ENCODE results near the gene ARSK. TPM values are rescaled to one million over a fixed set of nuclear protein-coding genes. Genes with fewer than 3 reads are reported as not detected.

ARSK gene
- total and polyA plus RNA-seq, 2 of the 4 experiments (the other 2 are of a cell fraction): 15.1 to 22.0 TPM

GRCh38 chr5:95619514-95620029, 64.7 kb downstream of the ARSK start:
- peak overlapping the region; percentile 96 for H2AFZ ChIP-seq (replicated peaks; ENCODE audit: low read length, poor library complexity)
- no peak for DNase-seq
- no peaks in the 10 kb centered on the region for H3K27me3 ChIP-seq (ENCODE audit: control insufficient read depth, insufficient read depth, low read length)
- peak overlapping the region; percentile 43 for H3K4me3 ChIP-seq (ENCODE audit: insufficient read depth, low read depth, low read length)
- H3K9me3 ChIP-seq (ENCODE audit: control insufficient read depth, insufficient read depth, low read length): no peaks in the 10 kb centered on the region
- ChIA-PET POLR2A (ENCODE audit: unreplicated experiment) (no interaction called here), CTCF (no interaction called here)
- no peak overlapping the region for H3K56ac ChIP-seq (ENCODE audit: extremely low read depth, insufficient read depth, low read length)
- H3K9ac ChIP-seq (ENCODE audit: low read depth, low read length): peak overlapping the region; percentile 33; the same call in 1 of the 2 replicates
- WGBS, 2 experiments (ENCODE audit: extremely low coverage in 2 of 2, insufficient read length in 1 of 2): 31% methylated on average over 2 of the region's 19 CpGs; no CpG with 5 or more reads in 1 of the 2 experiments
- H2AK5ac ChIP-seq (ENCODE audit: low read depth, low read length): peak overlapping the region; percentile 1; the same call in 1 of the 2 replicates
- H3K23ac ChIP-seq (ENCODE audit: low read depth, low read length): peak overlapping the region; percentile 19; the same call in 1 of the 2 replicates
- no peaks in the 10 kb centered on the region for H3K36me3 ChIP-seq (ENCODE audit: control insufficient read depth, insufficient read depth, low read length)
- peaks cover 11% of the 10 kb centered on the region for H3K4me1 ChIP-seq (ENCODE audit: control insufficient read depth, insufficient read depth, low read length)
- H4K20me1 ChIP-seq (ENCODE audit: insufficient read depth, low read length): no peaks in the 10 kb centered on the region
- peak overlapping the region; percentile 5; the same call in 1 of the 2 replicates for H4K91ac ChIP-seq (ENCODE audit: insufficient read depth, low read depth, low read length)
- peak overlapping the region; percentile 33 for H2AK9ac ChIP-seq (replicated peaks; ENCODE audit: low read depth, low read length, poor library complexity)
- peak overlapping the region; percentile 34 to 98; a peak in 3 of 4 replicates for H4K8ac ChIP-seq (ENCODE audit: low read depth in 2 of 2, low read length in 2 of 2)
- in situ Hi-C loops (cut with MboI; ENCODE audit: low sequenced_read_pairs) (no loop called here), intact Hi-C loops (cut with micrococcal nuclease) (loop anchor here (1.0 kb wide), 1 partner anchor 64 kb away; the partner anchor contains the start of gene ARSK), dilution Hi-C loops (cut with HindIII; ENCODE audit: low sequenced_read_pairs, unreplicated experiment) (no loop called here)
- peak overlapping the region; percentile 13; the same call in 1 of the 2 replicates for H2BK120ac ChIP-seq (ENCODE audit: low read depth, low read length)
- no peak for ATAC-seq (ENCODE audit: low read depth)
- peak overlapping the region; percentile 89 for H3K4me2 ChIP-seq (ENCODE audit: low read depth, low read length)
- no peak overlapping the region; the same call in 1 of the 2 replicates for H3K27ac ChIP-seq (ENCODE audit: insufficient read depth, low read length)
- no TSS peak for BruUV-seq (replicated peaks)
- H2BK5ac ChIP-seq (ENCODE audit: low read depth, low read length, poor library complexity, severe bottlenecking): no peak overlapping the region
- H3K18ac ChIP-seq (ENCODE audit: low read depth, low read length): peak overlapping the region; percentile 4; the same call in 1 of the 2 replicates
- 0 out of 2 replicates have a peak overlapping the region, but pooled peaks have one; percentile 2 for H3K14ac ChIP-seq (replicated peaks; ENCODE audit: low read depth, low read length)
- H4K5ac ChIP-seq (ENCODE audit: low read depth, low read length): peak overlapping the region; percentile 61; the same call in 1 of the 2 replicates
- H3K4ac ChIP-seq (ENCODE audit: low read depth, low read length): peak overlapping the region; percentile 58; the same call in 1 of the 2 replicates
- no peak overlapping the region for H2BK20ac ChIP-seq (ENCODE audit: low read depth, low read length)
- TF ChIP-seq USF2 (IDR thresholded peaks at IDR 0.05; ENCODE audit: low read depth, low read length): no peak
- no peak for TF ChIP-seq FOS (IDR thresholded peaks at IDR 0.05; ENCODE audit: low read depth, low read length)
- no peak for TF ChIP-seq NFE2L2 (IDR thresholded peaks at IDR 0.05; ENCODE audit: low read depth, low read length)
- TF ChIP-seq RFX5 (IDR thresholded peaks at IDR 0.05; ENCODE audit: low read depth, low read length): no peak
- no peak for TF ChIP-seq ELK1 (IDR thresholded peaks at IDR 0.05; ENCODE audit: borderline replicate concordance, low read depth, low read length)
- TF ChIP-seq SMC3 (IDR thresholded peaks at IDR 0.05; ENCODE audit: low read depth, low read length): no peak
- no peak for TF ChIP-seq CEBPB (IDR thresholded peaks at IDR 0.05; ENCODE audit: low read depth, low read length)
- no peak for TF ChIP-seq BHLHE40 (IDR thresholded peaks at IDR 0.05; ENCODE audit: low read depth, low read length)
- TF ChIP-seq POLR2A (IDR thresholded peaks at IDR 0.05; ENCODE audit: low read depth, low read length): no peak
- TF ChIP-seq MAFK (IDR thresholded peaks at IDR 0.05; ENCODE audit: low read depth, low read length): no peak
- no peak for TF ChIP-seq CTCF (conservative IDR thresholded peaks at IDR 0.05; ENCODE audit: low read depth, low read length)
- H3K79me1 ChIP-seq (ENCODE audit: low read depth in 1 of 2, low read length in 2 of 2): no peaks in the 10 kb centered on the region
- H2BK15ac ChIP-seq (ENCODE audit: low read depth, low read length): peak overlapping the region; percentile 25; the same call in 1 of the 3 replicates
- H3K9me1 ChIP-seq (ENCODE audit: insufficient read depth, low read length): no peaks in the 10 kb centered on the region
